Nephron progenitor cell (in vitro differentiated cells): ENCODE measurements around the gene ORAI3.

Experiments used
- DNase-seq: peaks from one replicate; pipeline ENCODE4 v3.0.0; 2021
- H3K27ac Mint-ChIP-seq: 2 replicates; pipeline ENCODE4 v1.8.0; 2021; ENCODE audit warnings: mild to moderate bottlenecking, moderate library complexity, mixed read lengths
- H3K27me3 Mint-ChIP-seq: 2 replicates; pipeline ENCODE4 v1.8.0; 2021; ENCODE audit warnings: mild to moderate bottlenecking, low read depth, mixed read lengths; ENCODE audit not compliant: poor library complexity
- H3K36me3 Mint-ChIP-seq: 2 replicates; pipeline ENCODE4 v1.8.0; 2021; ENCODE audit warnings: low read depth, mixed read lengths
- H3K4me1 Mint-ChIP-seq: 2 replicates; pipeline ENCODE4 v1.8.0; 2021; ENCODE audit warnings: mixed read lengths
- H3K4me3 Mint-ChIP-seq: 2 replicates; pipeline ENCODE4 v1.8.0; 2021; ENCODE audit warnings: mild to moderate bottlenecking, moderate library complexity, mixed read lengths
- H3K9me3 Mint-ChIP-seq: 2 replicates; pipeline ENCODE4 v1.8.0; 2021; ENCODE audit warnings: mild to moderate bottlenecking, moderate library complexity, mixed read lengths
- TF ChIP-seq, protein P1 (sequence below): fragments of 200-600 bp; sonication (generic); IDR thresholded peaks from 2 replicates; pipeline ENCODE4 v1.5.0; 2021; ENCODE audit warnings: antibody characterized with exemption

Gene ORAI3

GRCh38 chr16:30922420-30922959 is 26.4 kb upstream of the ORAI3 start:
- H3K4me3 Mint-ChIP-seq, result peak overlapping the region; percentile 96

DNA sequence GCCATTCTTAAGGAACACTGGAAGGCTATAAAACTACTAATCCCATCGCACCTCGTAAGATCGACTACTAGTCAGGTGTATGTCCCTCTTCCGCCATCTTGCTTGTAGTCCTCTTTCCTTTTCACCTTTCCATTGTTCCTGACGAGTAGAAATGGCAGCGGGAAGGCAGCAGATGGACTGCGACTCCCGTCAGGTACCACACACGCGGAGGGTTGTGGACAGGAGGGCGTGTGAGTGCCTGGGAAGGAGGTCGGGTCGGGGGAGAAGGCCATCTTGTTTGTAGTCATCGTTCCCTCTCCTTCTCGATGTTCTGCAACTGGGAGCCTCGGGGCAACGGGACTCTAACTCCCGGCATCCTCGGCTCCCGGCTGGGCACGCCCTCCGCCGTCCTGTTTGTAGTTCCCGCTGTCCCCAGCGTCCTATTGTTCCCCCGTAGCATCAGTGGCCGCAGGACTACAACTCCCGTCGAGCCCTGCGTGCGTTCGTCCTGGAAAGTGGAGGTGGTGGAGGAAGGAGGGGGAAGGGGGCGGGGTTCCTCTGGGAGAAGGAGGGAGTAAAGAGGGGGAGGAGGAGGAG is 25.8 kb upstream of the ORAI3 start:
- Mint-ChIP-seq H3K9me3 (no peaks in the 10 kb centered on the region), H3K27me3 (peaks cover 3% of the 10 kb centered on the region), H3K36me3 (peaks cover 7% of the 10 kb centered on the region), H3K4me3 (peak overlapping the region; percentile 96), H3K27ac (peak overlapping the region; percentile 100), H3K4me1 (peaks cover 38% of the 10 kb centered on the region)
- peak; percentile 98 for DNase-seq
- TF ChIP-seq, protein P1, sequence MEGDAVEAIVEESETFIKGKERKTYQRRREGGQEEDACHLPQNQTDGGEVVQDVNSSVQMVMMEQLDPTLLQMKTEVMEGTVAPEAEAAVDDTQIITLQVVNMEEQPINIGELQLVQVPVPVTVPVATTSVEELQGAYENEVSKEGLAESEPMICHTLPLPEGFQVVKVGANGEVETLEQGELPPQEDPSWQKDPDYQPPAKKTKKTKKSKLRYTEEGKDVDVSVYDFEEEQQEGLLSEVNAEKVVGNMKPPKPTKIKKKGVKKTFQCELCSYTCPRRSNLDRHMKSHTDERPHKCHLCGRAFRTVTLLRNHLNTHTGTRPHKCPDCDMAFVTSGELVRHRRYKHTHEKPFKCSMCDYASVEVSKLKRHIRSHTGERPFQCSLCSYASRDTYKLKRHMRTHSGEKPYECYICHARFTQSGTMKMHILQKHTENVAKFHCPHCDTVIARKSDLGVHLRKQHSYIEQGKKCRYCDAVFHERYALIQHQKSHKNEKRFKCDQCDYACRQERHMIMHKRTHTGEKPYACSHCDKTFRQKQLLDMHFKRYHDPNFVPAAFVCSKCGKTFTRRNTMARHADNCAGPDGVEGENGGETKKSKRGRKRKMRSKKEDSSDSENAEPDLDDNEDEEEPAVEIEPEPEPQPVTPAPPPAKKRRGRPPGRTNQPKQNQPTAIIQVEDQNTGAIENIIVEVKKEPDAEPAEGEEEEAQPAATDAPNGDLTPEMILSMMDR, result no peak

More at GRCh38 chr16:30922420-30922959, 26.4 kb upstream of the ORAI3 start:
- Mint-ChIP-seq H3K4me1 (peaks cover 38% of the 10 kb centered on the region), H3K36me3 (peaks cover 7% of the 10 kb centered on the region), H3K9me3 (no peaks in the 10 kb centered on the region), H3K27me3 (peaks cover 3% of the 10 kb centered on the region), H3K27ac (peak overlapping the region; percentile 100)
- TF ChIP-seq, protein P1, result no peak
- peak; percentile 99 for DNase-seq

DNA sequence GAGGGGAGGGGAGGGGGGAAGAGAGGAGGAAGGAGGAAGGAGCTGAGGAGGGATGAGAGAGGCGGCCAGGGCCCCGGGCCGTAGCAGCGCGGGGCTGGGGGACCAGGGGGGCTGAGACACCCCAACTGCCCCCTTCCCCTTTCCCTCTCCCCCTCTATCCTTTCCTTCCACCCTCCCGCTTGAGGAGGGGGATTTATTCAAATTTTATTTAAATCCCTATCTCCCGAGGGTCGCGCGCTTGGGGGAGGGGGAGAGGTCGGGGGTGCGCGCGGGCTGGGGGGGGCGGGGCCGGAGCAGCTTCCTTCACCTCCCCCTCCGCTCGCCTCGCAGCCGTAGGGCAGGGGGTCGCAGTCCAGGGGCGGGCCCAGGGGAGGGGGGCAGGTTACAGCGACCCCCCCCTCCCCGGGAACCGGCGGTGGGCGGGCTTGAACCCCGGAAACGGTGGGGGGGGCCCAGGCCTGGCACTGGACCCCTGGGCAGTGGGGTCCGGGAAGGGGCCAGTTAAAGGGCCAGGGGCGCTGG is 25.3 kb upstream of the ORAI3 start, which contains the start of gene FBXL19:
FBXL19 (plus strand) TSS at position 19 of the 522 bp plus-strand sequence. CDS start 2,183 bp downstream, outside the sequence.
- H3K9me3 Mint-ChIP-seq, result no peaks in the 10 kb centered on the region
- peak within 1 kb of the TSS; percentile 96 for H3K4me3 Mint-ChIP-seq
- TF ChIP-seq, protein P1, result no peak

DNA sequence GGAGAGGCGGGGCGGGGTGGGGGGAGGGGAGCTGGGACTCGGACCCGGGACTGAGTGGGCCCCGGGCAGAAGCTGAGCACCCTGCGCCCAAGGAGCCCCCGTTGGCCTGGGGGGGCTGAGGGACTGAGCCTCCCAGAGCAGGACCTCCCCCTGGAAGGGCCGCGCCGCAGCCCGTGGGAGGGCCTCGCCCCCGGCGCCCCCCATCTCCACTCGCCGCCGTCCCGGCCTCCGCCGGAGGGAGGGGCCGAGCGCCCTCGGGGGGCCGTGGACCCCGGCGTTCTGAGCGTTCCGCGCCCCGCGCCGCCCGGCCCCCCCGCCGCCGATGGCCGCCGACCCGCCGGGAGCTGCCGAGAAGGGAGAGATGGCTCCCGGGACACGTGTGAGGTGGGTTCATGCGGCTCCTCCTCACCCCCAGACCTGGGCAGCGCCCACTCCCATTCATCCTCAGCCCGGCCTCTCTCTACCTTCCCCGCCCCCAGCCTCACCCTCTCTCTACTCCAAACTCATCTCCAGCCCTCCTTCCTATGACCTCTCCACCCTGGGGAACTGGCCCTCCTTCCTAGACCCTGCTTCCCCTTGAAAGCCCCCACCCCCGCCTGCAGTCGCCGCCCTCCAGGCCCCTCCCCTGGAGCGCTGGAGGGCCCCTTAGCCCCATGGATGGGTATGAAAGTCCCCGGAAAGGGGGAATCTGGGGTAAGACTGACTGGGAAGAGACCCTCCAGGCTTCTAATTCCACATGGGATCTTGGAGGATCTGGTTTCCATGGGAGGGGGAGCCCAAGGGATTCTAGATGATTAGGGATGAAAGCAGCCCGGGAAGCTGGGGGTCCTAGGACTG is 24.6 kb upstream of the ORAI3 start:
- peaks cover 34% of the 10 kb centered on the region for H3K4me1 Mint-ChIP-seq
- no peaks in the 10 kb centered on the region for H3K9me3 Mint-ChIP-seq
- TF ChIP-seq, protein P1, result no peak
- peaks cover 3% of the 10 kb centered on the region for H3K27me3 Mint-ChIP-seq
- peak overlapping the region; percentile 60 for H3K27ac Mint-ChIP-seq
- H3K4me3 Mint-ChIP-seq, result peak overlapping the region; percentile 89
- DNase-seq, result peak; percentile 49
- peaks cover 7% of the 10 kb centered on the region for H3K36me3 Mint-ChIP-seq

More for the DNA sequence above, 25.3 kb upstream of the ORAI3 start, which contains the start of gene FBXL19:
- Mint-ChIP-seq H3K36me3 (peaks cover 7% of the 10 kb centered on the region), H3K4me1 (peaks cover 37% of the 10 kb centered on the region), H3K27me3 (peaks cover 3% of the 10 kb centered on the region), H3K27ac (peak within 1 kb of the TSS; percentile 100)
- DNase-seq, result peak; percentile 75

DNA sequence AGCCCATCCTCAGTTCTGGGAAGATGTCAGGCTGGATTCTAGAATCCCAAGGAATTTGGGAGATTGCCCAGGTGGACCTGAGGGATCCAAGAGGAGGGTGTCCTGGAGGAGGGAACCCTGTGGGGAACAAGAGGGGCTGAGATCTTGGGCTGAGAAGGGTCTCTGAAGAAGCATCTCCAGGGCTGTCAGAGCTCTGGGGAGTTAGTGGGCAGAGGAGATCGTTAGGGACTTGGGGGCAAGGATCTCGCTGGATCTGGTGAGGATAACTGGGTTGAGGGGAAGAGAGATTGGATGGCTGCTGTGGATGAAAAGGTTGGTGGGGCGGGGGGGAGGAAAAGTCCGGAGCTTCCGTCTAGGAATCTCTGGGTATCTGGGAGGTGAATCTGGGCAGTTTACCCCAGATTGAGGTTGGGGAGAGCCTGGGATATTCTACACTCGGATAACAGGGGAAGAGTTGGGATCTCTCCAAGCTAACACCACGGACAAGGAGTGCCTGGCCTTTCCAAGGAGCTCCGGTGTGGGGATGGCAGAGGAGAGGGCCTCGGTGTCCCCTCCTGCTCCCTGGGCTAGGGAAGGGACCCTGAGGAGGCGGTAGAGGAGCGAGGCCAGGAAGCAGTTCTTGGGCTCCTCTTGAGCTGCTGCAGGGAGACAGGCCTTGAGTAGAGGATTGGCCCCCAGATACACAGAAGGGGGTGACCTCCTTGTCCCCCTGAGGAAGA is 23.8 kb upstream of the ORAI3 start:
- Mint-ChIP-seq H3K27ac (peak overlapping the region; percentile 60), H3K4me3 (peak overlapping the region; percentile 89), H3K27me3 (no peaks in the 10 kb centered on the region), H3K4me1 (peaks cover 34% of the 10 kb centered on the region), H3K9me3 (no peaks in the 10 kb centered on the region), H3K36me3 (peaks cover 7% of the 10 kb centered on the region)
- TF ChIP-seq, protein P1, result no peak
- DNase-seq, result no peak
